Measurements from ENCODE around the gene INHBE.

Gene INHBE

DNA sequence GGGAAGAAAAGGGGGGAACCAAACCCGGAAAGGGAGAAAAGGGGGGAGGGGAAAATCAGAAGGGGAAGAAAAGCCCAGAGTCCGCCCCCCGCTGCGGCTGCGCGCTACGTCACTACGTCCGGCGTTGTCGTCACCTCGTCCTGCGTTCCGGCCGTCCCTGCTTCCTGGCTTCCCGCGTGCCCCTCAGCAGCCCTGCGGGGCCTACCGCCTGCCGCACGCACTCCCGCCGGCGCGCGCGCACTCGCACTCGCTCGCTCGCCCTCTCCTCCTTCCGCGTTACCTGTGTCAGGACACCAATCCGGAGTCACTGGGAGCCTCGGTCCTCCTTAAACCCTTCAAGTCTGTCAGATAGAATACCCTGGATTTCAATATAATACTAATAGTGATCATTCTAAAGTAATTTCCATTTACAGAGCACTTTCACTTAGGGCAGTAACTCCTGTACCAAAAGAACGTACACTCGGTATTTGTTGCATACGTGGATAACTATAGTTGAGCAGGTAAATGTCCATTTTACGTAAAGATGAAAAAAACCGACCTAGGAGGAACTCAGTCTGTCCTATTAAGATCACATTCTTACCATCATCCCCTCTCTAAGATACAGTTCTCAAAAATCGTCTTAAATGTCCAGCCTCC is 24.1 kb upstream of the INHBE start, which contains the start of gene R3HDM2:
Gene R3HDM2 (minus strand): TSS at position 113 of the 636 bp plus-strand sequence. CDS start 120,615 bp downstream, outside the sequence.
- POLR2A ChIA-PET = no interaction called here
- CTCF ChIA-PET = interaction anchor here (1.2 to 14.6 kb wide), 3 partner anchors 11 to 28 kb away, joined by 4 to 178 read pairs (median 10); partner anchors contain the start of genes GLI1 and INHBE
- peak; percentile 97 for DNase-seq (ENCODE audit: extremely low spot score)
- TF ChIP-seq, protein P1, sequence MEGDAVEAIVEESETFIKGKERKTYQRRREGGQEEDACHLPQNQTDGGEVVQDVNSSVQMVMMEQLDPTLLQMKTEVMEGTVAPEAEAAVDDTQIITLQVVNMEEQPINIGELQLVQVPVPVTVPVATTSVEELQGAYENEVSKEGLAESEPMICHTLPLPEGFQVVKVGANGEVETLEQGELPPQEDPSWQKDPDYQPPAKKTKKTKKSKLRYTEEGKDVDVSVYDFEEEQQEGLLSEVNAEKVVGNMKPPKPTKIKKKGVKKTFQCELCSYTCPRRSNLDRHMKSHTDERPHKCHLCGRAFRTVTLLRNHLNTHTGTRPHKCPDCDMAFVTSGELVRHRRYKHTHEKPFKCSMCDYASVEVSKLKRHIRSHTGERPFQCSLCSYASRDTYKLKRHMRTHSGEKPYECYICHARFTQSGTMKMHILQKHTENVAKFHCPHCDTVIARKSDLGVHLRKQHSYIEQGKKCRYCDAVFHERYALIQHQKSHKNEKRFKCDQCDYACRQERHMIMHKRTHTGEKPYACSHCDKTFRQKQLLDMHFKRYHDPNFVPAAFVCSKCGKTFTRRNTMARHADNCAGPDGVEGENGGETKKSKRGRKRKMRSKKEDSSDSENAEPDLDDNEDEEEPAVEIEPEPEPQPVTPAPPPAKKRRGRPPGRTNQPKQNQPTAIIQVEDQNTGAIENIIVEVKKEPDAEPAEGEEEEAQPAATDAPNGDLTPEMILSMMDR (IDR thresholded peaks at IDR 0.05; ENCODE audit: control extremely low read depth, extremely low read depth, low read depth, missing control alignments) = no peak

DNA sequence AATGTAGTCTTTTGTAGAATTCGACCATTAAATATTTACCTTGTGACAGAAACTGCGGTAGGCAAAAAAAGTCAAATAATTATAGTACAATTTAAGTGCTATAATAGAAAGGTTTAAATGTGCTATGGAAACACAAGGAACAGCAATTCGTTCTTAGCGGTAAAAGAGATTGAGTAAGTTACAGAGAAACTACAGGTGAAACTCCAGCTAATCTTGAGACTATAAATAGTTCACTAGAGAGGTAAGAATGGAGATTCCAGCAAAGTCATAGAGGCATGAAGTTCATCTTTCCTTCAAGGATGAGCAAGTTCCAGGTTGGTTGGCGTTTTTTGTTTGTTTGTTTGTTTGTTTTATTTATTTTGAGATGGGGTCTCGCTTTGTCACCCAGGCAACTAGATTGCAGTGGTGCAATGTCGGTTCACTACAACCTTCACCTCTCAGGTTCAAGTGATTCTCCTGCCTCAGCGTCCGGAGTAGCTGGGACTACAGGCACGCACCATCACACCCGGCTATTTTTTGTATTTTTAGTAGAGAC is 23.4 kb upstream of the INHBE start:
- DNase-seq (ENCODE audit: extremely low spot score) = no peak
- ChIA-PET CTCF (interaction anchor here (1.2 to 14.6 kb wide), 3 partner anchors 11 to 27 kb away, joined by 4 to 178 read pairs (median 10); partner anchors contain the start of genes GLI1 and INHBE), POLR2A (no interaction called here)
- TF ChIP-seq, protein P1 (IDR thresholded peaks at IDR 0.05; ENCODE audit: control extremely low read depth, extremely low read depth, low read depth, missing control alignments) = no peak

DNA sequence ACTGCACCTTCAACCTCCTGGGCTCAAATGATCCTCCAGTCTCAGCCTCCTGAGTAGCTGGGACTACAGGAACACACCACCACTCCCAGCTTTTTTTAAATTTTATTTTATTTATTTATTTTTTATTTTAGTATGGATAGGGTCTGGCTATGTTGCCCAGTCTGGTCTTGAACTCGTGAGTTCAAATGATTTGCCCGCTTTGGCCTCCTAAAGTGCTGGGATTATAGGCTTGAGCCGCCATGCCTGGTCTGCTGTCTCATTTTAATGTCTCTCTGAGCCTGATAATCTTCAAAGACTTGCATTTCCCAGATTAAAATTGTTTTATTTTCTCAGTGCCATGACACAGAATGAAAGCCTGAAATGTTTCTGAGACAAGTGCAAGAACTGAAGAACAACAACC is 21.7 kb upstream of the INHBE start:
- POLR2A ChIA-PET = no interaction called here
- no peak for DNase-seq (ENCODE audit: extremely low spot score)
- CTCF ChIA-PET = interaction anchor here (0.8 to 14.6 kb wide), 5 partner anchors 19 to 195 kb away, joined by 3 to 178 read pairs (median 9); partner anchors contain the start of genes GLI1 and INHBE
- TF ChIP-seq, protein P1 (IDR thresholded peaks at IDR 0.05; ENCODE audit: control extremely low read depth, extremely low read depth, low read depth, missing control alignments) = no peak

DNA sequence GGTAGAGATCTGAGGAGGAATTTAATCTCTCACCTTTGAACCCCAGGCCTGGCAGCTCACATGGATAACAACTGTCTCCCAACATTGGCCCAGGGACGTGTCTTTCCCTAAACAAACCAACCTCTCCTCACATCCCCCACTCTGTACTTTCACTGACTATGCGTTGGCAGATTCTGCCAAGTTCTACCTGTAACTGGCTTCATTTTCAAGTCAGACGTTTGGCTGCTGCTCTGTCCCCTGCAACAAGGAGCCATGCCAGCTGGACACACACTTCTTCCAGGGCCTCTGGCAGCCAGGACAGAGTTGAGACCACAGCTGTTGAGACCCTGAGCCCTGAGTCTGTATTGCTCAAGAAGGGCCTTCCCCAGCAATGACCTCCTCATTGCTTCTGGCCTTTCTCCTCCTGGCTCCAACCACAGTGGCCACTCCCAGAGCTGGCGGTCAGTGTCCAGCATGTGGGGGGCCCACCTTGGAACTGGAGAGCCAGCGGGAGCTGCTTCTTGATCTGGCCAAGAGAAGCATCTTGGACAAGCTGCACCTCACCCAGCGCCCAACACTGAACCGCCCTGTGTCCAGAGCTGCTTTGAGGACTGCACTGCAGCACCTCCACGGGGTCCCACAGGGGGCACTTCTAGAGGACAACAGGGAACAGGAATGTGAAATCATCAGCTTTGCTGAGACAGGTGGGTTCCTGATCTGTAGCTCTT is 20.4 kb upstream of the INHBE start, which contains the start of gene INHBC:
Gene INHBC (plus strand): TSS at position 268 of the 707 bp plus-strand sequence. CDS start 103 bp downstream, at position 371.
- TF ChIP-seq, protein P1 (IDR thresholded peaks at IDR 0.05; ENCODE audit: control extremely low read depth, extremely low read depth, low read depth, missing control alignments) = no peak
- ChIA-PET CTCF (interaction anchor here (1.1 to 14.6 kb wide), 5 partner anchors 15 to 127 kb away, joined by 3 to 178 read pairs (median 9); partner anchors contain the start of genes GLI1 and INHBE), POLR2A (no interaction called here)
- no peak for DNase-seq (ENCODE audit: extremely low spot score)

DNA sequence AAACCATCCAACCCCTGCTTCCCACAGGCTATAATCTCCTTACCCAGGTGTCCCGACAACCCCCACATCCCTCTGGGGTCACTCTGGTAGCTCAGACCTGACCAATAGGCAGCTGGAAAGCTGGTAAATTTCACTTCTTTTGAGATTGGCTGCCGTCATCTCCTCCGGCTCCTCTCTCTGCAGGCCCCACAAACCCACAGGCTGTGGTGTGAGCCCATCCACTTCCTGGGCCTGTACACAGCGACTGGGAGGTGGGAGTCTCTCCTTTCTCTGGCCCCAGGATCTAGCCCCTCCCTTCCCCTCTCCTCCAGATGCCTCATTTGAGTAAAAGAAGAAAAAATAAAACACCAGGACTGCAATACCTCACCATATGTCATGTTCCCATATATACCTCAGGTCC is 19.8 kb upstream of the INHBE start:
- TF ChIP-seq, protein P1 (IDR thresholded peaks at IDR 0.05; ENCODE audit: control extremely low read depth, extremely low read depth, low read depth, missing control alignments) = no peak
- ChIA-PET CTCF (interaction anchor here (1.1 to 14.6 kb wide), 3 partner anchors 17 to 128 kb away, joined by 3 to 178 read pairs (median 19); partner anchors contain the start of genes GLI1 and INHBE), POLR2A (interaction anchor here (0.6 kb wide), 1 partner anchor 193 kb away, joined by 3 read pairs; no protein-coding TSS in a partner anchor)
- DNase-seq (ENCODE audit: extremely low spot score) = no peak

DNA sequence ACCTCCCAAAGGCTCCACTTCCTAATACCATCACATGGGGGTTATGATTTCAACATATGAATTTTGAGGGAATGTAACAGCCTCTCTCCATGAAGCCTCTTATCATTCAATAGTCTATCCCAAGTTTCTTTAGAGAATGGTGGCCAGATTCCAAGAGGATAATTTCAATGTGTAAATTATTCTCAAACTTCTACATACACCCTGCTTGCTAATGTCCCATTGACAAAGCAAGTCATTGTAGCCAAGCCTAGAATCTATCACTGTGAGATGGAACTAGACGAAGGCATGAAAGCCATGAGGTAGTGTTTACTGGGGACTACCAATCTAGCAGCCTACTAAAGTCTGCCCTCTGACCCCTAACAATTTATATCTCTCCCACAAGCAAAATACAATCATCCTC is 16.7 kb upstream of the INHBE start:
- TF ChIP-seq, protein P1 (IDR thresholded peaks at IDR 0.05; ENCODE audit: control extremely low read depth, extremely low read depth, low read depth, missing control alignments) = no peak
- no peak for DNase-seq (ENCODE audit: extremely low spot score)
- POLR2A ChIA-PET = no interaction called here
- CTCF ChIA-PET = interaction anchor here (4.3 to 14.6 kb wide), 2 partner anchors 14 to 20 kb away, joined by 19 to 178 read pairs; partner anchors contain the start of genes GLI1 and INHBE

Measured in GM10248 (cell line).